ENCODE results near the gene WLS.

Gene WLS

DNA sequence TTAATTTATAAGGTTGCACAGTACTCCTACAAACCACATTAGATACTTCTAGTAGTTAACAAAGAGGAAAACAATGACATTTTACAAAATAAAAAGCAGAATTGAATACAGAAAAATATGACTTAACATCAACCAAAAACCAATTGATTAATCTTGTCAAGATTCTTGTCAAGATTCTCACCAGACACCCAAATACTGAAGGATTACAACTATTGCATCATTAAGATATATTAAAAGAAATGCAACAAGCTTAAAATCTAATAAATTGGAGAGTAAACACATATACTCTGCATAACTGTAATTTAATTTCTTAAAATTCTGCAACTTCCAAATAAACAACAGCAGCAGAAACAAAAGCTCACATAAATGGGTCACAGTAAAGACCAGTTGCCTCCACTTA lies 4.7 kb downstream of the WLS start:
- no peak for DNase-seq

DNA sequence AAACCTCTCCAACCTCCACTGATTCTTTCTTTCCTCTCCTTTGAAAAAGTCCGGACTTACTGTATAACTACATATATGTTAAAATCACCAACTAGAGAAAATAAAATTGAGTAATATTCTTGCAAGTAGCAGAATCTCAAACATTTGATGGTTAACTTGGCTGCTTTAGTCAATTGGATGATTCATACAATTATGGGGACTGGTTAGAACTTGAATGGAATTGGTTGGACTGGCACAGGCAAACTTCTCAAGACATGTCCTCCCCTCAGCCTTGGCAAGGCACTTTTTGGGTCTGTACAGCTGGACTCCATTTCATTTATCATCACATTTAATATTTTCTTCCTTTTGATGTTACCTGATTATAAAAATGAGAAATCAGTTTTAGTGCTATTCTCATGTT lies 6.5 kb downstream of the WLS start:
- no peak for DNase-seq

DNA sequence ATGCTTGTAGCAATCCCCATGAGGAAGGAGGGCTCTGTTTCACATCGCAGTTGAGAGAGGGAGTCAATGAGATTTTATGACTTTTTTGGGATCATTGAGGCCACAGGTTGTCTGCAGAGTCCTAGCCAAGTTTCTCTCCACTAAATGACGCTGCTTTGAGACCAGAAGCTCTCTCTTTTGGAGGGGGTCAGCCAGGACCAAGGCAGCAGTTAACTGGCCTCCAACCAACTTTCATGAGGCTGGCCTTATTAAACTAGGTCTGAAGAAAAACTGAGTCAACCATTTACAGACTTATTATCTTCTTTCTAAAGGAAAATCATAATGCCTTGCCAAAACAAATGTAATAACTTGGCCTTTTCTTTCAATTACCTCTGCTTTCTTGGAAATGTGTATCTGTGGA lies 8.6 kb downstream of the WLS start:
- no peak for DNase-seq

DNA sequence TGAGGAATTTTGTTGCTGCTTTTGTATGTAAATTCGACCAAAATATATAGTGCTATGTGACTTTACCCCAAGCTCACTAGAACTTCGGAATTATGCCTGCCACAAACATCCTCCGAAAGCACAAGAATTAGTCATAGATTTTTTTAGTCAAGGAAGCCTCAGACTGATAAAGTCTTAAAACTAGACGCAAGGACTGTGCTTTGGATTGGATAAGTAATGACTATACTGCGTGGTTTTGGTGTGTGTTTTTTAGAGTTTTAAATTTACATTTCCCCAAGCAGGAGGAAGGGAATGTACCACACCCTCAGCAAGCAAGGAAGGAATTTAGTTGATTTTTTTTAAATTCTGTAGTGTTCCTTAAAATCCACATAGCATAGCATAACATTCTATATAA lies 10.3 kb downstream of the WLS start:
- no peak for DNase-seq

DNA sequence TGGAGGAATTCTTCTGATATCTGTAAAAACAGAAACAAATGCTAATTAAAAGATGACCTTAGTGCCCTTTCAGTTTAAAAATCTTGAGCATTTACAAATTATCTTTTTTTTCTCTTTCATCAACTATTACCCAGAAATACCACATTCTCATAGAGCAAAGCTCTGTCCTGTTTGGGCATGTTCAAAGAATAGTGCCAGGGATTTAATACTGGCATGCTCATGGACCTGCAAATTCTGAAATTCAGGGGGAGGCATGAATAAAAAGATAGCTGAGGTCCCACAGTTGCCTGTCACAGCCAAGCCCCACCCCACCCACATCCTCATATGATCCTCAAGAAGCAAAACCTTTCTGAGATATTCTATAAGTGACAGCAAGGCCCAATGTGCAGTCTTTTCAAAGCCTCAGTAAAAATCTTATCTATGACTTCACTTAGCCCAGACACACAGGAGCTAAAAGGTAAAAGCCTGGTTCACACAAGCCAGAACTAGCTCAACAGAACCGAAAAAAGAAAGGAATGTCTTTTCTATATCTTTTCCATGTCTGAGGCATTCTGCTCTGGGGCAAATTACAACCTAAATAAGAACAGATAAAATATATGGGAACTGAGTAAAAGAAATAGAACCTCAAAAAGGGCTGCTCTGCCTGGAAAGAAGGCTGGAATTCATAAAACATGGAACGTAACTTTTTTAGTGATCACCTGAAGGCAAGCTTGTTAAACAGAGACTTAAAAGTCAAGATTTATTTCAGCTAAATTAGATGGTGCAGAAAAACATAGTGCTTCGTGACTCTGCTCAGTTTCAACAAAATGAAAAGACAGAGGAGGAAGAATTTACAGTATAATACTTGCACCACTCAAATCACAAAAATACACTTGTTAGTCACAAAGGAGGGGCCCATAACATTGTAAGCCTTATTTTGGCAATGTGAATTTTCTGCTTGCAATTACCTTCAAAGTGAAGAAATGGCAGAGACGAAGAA lies 11.0 kb downstream of the WLS start:
- no peak for DNase-seq

DNA sequence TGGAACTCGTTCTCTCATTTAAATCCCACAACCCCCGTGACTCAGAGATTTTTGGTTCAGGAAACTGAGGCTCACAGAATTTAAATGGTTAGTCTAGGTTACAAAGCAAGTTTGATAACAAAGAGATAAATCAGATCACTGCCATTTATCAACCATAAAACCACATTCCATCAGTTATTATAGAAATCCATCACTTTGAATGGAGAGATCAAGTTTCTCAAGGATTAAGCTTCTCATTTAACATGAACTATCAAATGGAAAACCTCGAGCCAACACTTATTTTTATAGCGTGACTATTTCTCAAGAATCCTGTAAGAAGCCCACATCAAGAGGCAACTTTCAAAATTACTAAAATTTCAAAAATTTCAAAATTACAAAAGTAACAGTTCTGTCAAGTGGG lies 11.9 kb downstream of the WLS start:
- DNase-seq, result no peak

DNA sequence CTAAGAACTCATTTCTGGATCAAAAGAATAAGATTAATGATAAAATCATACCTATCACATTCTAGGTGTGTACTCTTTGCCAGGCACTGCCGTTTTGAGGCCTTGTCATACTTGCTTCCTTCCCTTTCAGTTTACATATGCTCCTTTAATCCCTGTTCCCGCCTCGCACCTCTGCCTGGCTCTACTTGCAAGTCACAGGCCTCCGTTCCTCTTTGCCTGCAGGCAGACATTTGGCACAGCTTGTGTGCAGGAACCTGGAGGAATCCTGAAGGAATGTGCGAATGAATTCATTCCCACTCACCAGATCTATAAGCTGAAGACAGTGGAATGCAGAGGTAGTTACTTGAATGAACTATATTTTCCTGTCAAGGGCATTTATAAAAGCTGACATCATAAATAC lies 13.8 kb downstream of the WLS start:
- no peak for DNase-seq

DNA sequence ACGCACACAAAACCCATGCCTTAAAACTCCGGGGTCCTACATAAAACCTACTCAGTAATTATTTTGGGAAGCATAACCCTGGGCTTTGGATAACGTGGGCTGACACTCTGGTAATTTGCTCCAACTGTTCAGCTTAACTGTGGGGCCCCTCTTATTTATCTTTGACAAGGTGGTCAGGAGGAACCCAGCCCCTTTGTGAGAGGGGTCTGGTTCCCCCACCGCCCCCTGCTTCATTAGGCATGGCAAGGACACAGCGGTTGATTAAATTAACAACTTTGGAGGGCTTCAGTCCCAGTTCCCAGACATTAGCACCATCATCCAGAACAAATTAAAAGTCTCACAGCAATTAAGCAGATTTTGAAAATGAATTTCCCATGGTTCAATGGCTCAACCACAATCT lies 14.7 kb downstream of the WLS start:
- no peak for DNase-seq

DNA sequence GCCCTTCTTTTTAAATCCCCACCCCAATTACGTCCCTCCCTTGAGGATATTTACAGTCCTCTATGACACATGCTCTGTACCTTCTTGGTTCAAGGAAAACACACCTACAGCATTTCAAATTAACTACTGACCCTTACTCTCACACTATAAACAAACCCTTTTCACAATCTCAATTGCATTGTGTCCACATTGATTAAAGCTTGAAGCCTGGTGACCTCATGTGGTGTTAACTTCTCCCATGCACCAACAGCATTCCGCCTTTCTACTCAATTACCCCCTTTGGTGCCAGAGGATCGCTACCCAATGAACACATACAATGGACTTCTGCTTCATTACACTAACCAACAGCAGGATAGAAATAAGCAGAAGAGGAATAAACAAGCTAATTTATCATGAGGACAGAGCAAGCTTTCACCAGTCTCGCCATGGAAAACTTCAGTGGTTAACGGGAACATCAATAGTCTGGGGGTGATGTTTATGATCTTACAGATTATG lies 15.2 kb downstream of the WLS start:
- DNase-seq, result no peak

DNA sequence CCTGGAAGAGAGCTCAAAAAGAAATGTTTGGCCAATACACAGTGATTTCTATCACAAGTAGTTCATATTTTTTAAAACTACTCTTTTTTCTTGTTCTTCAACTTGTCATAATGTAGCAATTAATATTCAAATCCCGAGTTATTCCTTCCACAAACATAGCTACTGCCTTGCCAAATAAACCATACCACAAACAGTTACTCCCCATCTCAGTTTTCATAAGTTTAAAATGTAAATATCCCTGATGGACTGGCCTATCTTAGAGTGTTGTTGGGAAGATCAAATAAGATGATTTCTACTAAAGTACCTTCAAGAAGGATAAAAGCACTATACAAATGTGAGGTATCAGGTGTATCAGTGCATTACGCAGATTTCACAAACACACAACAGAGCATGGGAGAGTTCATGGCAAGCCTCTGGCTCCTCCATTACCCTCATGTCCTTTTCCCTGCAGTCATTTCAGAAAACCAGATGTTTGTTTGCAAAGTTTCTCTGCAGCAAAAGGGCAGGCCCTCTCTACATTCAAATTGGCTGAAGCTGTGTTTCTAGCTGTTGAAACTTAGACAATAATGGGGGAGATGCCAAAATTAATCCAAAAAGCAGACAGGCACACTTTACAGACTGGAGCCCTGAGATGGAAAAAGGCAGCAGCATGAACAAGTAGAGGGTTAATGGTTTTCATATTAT lies 16.1 kb downstream of the WLS start:
- no peak for DNase-seq

DNA sequence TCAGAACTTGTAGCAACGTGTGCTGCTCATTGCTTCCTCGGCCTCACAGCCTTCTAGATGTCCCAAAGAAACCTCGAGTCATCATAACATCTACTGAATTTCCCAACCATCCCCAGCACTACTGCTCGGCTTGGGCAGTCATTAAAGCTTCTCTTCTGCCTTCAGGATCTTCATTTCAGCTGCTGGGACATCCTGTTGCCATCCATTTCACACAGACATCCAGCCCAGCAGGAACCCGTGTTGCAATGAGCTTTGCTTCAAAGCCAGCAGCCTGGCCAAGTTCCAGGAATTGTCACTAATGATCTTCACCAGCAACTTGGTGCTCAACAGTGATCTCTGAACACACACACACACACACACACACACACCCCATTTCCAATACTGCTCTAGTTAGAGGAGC lies 18.5 kb downstream of the WLS start:
- DNase-seq, result no peak

DNA sequence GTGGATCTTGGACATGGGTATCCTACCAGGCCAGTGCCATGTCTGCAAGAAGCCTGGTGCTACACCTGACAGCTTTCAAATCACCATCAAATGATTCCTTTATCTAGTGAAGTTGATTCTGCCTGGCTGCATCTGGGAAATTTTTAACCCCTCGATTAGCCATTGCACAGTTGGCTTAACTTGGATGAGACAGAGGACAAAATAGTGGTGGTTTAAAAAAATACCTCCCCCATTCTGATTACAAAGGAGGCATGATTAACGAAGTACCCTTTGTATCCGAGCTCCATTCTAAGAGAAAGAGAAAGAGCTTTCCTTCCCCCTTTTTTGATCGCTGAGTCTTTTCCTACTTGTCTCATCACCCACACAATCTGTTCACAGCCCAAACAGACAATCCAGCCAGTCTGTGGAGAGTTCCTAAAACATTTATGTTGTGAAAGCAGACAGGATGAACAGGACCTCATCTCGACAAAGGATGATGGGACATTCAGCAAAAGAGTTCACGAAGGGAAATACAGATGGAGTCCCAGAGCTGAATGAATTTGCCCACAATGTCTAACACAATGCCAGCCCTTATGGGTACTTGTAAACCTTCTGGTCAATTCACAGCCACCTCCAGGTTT lies 20.5 kb downstream of the WLS start:
- no peak for DNase-seq

DNA sequence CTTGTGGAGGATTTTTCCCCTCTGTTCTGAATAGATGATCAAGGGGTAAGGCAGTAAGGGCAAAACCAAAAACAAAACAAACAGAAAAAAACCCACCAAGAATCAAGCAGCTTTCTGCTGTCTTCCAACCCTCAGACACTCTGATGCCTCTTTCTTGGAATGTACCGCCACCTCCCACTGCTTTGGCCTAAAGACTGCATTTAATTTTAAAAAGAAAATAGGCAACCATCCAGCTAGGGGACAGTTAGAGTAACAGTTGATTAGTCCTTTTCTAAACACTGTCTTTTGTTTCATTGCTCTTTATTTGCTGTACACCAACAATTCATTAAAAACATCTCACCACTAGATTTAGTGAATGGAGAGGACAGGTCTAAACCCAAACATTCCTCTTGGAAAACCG lies 21.5 kb downstream of the WLS start:
- no peak for DNase-seq

DNA sequence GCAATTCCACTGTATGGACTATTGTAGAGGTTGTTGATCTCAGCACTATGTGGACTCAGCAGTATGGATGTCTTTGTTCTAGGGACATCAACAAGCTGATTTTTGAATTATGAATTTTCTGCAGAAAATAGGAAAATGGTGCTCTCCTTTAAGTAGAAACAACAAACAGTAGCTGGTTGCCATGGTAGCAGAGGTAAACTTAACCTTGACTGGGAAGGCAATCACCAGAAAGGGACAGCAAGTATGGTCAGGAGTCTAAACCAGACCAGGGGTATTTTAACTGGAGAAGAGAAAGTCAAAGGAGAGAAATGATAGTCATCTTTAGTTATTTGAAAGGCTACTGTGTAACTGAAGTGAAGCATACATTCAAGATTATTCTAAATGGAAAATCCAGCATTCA lies 22.3 kb downstream of the WLS start:
- no peak for DNase-seq

DNA sequence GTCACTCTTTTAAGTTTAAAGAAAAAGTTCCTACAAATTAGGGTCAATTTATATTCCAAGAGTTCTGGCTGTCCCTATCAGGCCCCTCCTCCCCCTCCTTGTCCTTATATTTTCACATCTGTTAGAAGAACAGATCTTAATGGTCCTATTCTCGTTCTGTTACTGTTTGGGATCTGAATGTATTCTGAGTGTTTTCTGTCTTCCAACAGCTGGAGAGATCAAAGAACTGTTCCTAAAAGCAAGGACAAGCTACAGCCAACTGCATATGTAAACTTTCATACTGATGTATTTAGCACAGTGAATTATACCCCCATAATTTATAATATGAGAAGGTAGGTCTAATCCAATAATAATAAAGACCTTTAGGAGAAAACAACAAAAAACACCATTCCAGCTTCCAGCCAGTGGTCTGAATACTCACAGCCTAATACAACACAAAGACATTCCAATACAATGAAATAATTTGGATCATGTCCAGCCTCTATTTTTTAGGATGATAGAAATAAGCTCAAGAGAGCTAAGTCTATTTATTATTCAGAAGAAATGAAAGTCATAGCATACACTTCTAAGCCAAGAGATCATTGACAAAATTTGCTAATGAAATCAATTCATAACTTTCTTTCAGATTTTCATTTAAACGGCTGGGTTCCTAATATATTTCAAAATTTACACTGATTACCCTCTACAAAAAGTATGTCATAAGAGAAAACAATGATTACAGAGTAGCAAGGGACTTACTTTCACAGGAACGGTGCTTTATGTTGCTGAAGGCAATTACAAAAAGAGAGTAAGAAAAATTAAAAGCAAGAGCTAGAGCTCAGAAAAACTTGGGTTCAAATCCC lies 25.3 kb downstream of the WLS start:
- no peak for DNase-seq

DNA sequence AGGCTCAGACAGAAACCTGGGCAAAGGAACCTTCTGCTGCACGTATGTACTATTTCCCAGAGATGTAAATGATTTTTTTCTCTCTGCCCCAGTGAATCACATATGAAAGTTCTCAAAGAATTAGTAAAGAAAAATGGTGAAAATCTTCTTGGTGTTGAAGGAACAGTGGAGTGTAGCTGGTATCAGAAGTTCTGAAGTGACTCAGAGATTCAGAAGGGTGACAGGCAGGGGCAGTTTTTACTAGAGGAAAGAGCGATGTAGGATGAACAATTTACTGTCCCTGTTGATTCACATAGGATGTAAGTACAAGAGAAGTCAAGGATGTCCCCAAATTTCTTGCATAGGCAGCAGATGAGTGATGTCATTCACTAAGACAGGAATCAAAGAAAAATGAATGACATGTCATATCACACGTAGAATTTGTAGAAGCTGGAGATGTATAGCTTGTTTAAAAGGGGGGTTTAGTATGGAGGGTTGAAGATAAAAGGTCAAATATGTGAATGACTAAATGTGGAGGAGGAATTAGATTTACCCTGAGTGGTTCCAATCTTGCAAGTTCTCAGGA lies 26.4 kb downstream of the WLS start:
- no peak for DNase-seq

DNA sequence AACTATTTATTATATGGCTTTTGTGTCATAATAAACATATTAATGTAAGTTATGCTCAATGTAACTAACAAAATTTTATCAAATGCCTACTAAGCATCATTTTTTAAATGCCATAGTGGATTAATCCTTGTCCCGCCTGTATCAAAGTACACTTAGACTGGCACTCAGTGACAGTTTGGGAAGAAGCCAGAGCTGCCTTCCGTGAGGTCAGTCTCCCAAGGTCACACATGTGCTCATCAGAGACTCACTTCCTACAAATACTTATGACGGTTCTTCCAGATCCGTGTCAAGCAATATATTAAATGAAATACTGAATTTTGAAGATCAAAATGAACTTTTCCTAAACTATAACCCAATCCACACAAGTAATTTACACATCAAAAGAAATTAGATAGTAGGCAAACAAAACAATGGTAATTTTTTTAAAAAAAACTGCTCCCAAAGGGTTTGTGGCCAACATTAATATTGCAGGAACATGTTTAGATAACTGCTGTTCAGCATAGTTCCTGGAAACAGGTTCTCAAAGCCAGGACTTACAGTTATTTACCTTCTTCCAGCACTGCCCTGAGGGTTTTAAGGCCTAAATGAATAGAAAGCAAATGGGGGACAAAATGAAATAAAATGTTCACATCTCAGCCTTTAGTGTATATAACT lies 27.2 kb downstream of the WLS start:
- DNase-seq, result no peak

DNA sequence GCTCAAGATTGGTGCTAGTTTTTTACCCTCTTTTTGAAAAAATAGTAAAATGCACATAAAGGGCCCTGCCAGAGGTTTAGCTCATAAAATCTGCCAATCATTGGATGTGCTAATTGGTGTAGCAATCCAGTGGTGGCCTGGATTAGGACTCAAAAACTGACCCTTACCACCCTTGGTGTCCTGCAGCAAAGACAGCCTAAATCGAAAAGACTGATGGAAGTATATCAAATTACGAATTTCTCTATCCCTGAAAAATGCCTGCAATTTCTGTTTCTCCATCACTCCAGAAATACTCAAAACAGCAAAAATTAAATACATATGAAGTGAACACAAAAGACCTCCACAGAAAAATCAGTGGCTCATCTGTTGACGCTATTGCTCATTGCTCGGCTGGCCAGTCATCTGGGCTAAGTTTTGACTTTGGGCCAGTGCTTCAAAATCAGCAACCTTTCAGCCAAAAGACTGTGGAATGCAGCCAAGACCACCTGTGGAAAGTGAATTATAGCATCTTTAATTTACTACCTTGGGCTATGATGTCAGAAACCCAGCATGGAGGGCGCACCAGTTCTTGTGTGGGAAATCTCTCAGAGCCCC lies 30.0 kb downstream of the WLS start:
- no peak for DNase-seq

DNA sequence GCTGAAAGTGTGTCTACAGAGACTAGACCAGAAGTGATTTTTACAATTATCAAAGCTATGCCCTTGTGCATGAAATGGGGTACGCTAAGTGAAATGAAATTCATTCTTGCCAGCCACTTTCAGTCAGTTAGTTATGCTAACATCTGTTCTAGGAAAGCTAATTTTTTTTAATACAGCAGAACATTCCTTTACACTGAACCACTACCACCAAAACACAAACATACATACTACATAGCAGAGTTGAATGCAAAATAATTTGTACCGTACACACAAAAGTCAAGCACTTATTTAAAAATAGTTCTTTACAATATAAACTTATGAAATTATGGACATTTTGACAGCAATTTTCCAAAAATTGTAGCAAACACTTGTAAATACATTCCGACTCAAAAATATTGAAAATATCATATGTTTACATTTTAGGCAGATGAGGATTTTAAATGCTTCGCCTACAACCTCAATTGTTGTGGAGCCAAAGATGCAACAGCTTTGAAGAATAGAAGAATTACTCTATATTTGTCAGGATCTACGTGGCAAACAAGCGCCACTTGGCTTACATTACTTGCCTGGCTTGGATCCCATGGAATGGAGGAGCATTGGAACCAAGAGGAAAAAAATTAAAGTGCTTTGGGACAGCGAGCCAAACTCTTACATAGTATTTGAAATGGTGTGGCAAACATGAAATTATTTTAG lies 30.6 kb downstream of the WLS start:
- DNase-seq, result no peak

DNA sequence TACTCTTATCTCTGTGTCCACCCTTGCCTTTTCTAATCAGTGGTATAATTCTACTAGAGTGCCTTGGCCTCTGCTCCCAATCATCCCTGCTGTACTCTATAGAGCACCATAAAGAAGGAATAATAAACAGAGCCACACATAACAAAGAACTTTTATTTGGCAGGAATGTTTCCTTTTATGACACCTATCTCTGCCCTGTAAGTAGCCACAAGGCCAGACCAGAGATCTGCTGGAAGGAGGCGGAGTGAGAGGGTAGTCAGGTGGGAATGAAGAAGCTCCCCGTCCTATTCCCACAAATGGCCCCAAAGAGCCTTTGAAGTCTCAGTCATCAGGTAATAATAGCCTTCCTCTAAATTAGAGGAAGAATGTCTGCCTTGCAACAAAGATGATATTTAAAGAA lies 32.7 kb downstream of the WLS start:
- DNase-seq, result no peak

DNA sequence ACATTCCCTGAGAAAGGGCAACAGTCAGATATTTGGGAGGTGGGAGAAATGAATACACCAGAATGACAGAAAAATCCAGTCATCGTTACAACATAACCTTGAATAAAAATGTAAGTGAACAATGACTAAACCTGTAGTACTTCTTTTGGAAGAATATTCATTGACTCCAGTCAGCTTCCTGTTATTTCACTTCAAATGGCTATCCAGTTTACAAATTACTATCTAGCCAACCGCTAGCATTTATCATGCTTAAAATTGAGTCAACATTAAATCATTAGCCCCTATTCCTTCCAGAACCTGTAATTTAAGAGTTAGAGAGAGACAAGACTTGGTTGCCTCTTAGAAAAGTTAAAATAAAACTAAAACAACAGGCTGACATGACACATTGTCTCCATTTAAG lies 33.6 kb downstream of the WLS start:
- DNase-seq, result no peak

All from RPMI8226 (cell line).